Measurements from ENCODE around the gene KLHL26.

The KLHL26 gene

DNA sequence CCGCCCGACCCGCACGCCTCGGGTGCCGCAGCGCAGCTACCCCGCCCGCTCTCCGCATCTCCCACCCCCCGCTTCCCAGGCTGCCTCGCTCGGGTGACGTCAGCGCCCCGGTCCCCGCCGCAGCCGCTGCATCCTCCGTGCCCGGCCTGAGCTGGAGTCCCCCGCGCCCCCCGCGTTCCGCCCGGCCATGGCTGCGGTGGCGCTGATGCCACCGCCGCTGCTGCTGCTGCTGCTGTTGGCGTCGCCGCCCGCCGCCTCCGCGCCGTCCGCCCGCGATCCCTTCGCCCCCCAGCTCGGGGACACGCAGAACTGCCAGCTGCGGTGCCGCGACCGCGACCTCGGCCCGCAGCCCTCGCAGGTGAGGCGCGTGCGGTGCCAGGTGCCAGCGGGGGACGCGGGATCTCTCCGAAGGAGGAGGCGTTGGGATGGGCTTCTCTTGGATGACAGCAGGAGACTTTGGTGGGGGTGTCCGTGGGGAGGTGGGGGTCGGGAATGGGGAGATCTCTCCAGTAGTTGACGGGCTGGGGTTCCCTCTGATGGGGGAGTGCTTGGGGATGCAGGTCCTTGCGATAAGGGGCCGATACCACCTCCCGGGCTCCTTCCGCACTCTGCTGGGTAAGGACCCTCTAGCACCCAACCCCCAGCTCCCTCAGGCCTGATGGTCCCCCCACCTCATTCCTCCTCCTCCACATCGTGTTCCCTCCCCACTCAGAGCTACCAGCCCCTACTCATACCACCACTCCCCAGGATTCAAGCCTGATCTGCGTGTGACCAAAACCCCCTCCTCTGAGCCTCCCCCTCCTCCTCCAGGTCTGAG lies 23.8 kb upstream of the KLHL26 start, which contains the start of gene TMEM59L:
Gene TMEM59L (plus strand): TSS at position 99 of the 817 bp plus-strand sequence. CDS start 89 bp downstream, at position 188.
- peak; percentile 58 for DNase-seq (ENCODE audit: low spot score)

- DNase-seq (ENCODE audit: low spot score) = no peak
These were observed 23.1 kb upstream of the KLHL26 start for GRCh38 chr19:18613589-18614234.

GRCh38 chr19:18616023-18616422 lies 20.8 kb upstream of the KLHL26 start:
- DNase-seq (ENCODE audit: low spot score) = no peak

- DNase-seq (ENCODE audit: low spot score) = no peak
These were observed 19.3 kb upstream of the KLHL26 start for GRCh38 chr19:18617562-18617961.

- DNase-seq (ENCODE audit: low spot score) = no peak
These were observed 18.6 kb upstream of the KLHL26 start for GRCh38 chr19:18618236-18618635.

GRCh38 chr19:18620311-18620710 lies 16.5 kb upstream of the KLHL26 start:
- no peak for DNase-seq (ENCODE audit: low spot score)

DNA sequence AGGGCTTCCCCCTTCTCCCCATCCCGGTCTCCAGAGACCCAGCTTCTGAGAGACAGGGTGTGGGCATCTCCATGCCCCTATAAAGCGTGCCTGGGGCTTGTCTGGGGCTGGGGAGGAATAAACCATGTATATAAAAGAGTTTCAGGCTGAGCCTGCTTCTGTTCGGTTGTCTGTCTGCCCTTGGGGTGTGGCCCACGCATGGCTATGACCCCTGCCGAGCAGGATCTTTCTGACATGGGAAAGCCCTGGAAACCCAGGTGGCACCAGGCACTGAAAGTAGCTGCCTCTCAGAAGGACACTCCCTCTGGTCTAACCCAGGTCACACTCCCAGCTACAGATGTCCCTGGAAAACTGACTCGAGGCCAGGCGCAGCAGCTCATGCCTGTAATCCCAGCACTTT lies 15.9 kb upstream of the KLHL26 start:
- no peak for DNase-seq (ENCODE audit: low spot score)

DNA sequence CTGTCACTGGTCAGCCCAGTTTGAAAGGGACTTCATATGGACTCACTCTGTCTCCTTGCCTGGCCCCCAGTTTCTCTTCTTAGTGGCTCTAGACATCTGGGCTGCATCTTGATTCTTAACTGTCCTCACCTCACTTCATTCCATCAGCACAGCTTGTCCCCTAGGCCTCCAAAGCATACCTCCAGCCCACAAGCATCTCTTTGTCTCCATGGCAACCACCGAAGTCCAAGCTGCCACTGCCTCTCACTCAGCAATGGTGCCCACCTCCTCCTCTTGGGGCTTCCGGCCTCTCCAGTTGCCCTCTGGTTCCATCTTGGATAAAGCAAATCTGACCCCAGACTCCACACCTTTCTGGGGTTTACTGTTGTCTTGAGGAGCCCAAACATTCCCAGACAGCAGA lies 9.9 kb upstream of the KLHL26 start:
- DNase-seq (ENCODE audit: low spot score) = no peak

GRCh38 chr19:18629166-18630088 lies 7.4 kb upstream of the KLHL26 start:
- peak; percentile 63 for DNase-seq (ENCODE audit: low spot score)

GRCh38 chr19:18633321-18633720 lies 3.5 kb upstream of the KLHL26 start:
- no peak for DNase-seq (ENCODE audit: low spot score)

- no peak for DNase-seq (ENCODE audit: low spot score)
These were observed 2.1 kb upstream of the KLHL26 start for GRCh38 chr19:18634612-18635297.

GRCh38 chr19:18635831-18636182 lies 1.0 kb upstream of the KLHL26 start:
- DNase-seq (ENCODE audit: low spot score) = no peak

GRCh38 chr19:18636183-18636968 lies 452 bp upstream of the KLHL26 start:
- DNase-seq (ENCODE audit: low spot score) = peak; percentile 93

GRCh38 chr19:18637673-18638630 lies 1.1 kb downstream of the KLHL26 start:
- DNase-seq (ENCODE audit: low spot score) = no peak

DNA sequence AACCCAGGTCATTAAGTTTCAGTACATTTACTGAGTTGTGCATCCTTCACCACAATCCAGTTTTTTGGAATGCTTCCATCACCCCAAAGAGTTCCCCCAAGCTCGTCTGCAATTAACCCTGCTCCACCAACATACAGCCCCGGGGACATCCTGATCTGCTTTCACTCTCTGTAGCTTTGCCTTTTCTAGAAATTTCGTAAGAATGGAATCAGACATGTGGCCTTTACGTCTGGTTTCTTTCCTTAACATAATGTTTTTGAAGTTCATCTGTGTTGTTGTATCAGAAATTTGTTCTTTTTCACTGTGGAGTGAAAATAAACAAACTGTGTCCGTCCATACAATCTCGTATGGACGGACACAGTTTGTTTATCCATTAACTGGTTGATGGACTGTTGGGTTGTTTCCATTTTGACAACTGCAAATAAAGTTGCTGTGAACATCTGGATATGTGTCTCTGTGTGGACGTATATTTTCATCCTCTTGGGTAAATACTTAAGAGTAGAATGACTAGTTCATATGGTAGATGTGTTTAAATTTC lies 2.9 kb downstream of the KLHL26 start:
- no peak for DNase-seq (ENCODE audit: low spot score)

DNA sequence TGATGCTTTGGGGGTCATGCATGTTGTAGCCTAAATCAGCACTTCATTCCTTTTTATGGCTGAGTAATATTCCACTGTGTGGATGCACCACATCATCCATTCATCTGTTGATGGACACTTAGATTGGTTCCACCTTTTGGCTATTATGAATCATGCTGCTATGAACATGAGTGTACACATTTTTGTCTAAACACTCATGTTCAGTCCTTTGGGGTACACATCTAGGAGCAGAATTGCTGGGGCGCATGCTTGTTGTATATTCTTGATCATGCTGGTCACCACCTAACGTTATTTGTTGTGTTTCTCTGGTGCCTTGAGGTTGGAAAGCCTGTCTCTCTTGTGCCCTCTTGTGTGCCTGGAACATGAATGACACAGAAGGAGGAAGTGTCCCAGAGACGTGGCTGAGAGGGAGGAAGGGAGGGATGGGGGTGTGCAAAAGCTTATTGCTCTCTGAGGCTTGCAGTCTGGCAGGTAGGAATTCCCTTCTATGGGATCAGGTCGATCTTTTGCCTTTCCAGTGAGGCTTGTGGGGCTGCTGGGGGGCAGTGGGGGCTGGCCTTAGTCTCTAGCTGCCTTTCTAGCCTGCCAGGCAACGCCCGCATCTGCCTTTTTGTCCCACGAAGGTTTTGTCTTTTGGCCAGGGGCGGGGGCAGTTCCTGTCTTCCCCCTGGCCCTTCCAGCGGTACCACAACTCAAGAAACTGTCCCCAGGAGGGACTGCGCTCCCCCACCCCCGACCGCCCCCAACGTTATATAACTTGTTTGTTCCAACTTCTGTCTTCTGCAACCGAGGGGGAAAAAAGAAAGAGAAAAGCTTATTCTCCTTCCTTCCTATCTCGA lies 7.6 kb downstream of the KLHL26 start:
- DNase-seq (ENCODE audit: low spot score) = peak; percentile 77

DNA sequence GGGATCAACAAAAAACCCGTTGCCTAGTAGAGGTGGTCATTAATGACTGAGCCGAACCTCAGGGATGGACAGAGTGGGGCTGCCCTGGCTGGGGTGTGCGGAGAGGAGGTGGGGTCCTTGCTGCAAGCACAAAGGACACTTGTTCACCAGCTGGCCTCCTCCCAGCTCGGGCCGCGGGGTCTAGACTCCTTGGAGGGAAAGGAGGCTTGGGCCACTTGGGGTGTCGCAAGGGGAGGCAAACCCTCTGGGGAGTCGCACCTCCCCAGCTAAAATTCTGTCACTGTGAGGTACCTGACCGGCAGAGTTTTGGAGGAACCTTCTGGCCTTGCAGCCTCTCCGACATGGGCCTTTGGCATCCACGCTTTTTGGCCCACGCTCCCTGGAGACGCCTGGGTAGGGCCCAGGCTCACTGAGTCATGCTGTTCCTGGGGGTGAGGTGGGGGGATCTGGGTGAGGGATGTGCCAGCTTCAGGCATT lies 8.2 kb downstream of the KLHL26 start:
- peak; percentile 85 for DNase-seq (ENCODE audit: low spot score)

Measured in putamen (tissue), 1 donor.